IPS-11a (cell line): ENCODE data around the gene SPOCD1.
"Not testable (repeated sequence)": the region's sequence is repeated elsewhere in the genome, so short reads cannot be mapped to it uniquely, and the experiment has no call there.

Source experiments
- H3K4me3 ChIP-seq: one replicate; pipeline ENCODE4 v1.5.1; 2013; ENCODE audit warnings: low read depth, low read length, control low read depth

The SPOCD1 gene

GRCh38 chr1:31830065-31830464 lies 14.2 kb upstream of the SPOCD1 start:
- H3K4me3 ChIP-seq = no peak overlapping the region

GRCh38 chr1:31828926-31829690 lies 13.3 kb upstream of the SPOCD1 start:
- H3K4me3 ChIP-seq = no peak overlapping the region

DNA sequence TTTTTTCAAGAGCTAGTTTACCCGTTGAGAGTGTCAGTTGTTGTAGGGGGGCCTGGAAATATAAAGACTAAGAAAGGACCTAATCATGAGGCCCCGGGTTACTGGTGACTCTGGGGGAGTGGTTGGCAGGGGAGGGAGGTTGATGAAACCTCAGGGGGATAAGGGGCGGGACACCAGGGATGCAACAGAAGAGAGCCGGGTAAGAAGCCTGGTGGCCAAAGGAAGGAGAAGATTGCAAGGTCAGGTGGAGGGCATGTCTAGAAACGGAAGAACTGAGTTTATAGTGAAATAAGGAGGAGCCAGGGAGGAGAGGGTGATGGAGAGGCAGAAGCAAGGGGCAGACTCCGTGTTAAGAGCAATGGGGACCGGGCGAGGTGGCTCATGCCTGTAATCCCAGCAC lies 12.5 kb upstream of the SPOCD1 start:
- H3K4me3 ChIP-seq = no peak overlapping the region

- H3K4me3 ChIP-seq = no peak overlapping the region
Measured at GRCh38 chr1:31823780-31824179, 8.0 kb upstream of the SPOCD1 start.

DNA sequence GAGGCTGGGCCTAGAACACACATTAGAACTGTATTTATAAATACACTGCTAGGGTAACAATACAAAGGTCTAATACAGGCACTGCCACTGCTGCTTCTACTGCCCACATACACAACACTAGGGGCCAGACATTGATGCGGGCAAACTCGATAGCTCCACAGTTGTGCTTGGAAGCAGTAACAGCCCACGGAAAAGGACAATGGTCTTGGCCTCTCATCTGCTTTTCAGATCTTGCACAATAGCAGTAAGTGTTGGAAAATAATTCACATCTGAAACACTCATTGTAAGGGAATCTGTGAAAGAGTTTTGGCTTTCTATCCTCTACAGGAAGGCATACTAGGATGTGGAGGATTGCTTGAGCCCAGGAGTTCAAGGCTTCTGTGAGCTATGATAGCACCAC lies 6.9 kb upstream of the SPOCD1 start:
- no peak overlapping the region for H3K4me3 ChIP-seq

DNA sequence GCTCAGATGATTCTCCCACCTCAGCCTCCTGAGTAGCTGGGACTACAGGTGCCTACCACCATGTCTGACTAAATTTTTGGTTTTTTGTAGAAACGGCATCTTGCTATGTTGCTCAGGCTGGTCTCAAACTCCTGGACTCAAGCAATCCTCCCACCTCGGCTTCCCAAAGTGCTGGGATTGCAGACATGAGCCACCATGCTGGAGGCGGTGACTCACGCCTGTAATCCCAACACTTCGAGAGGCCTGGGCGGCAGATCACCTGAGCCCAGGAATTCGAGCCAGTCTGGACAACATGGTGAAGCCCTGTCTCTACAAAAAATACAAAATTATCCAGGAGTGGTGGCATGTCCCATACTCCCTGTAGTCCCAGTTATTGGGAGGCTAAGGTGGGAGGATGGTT lies 4.4 kb upstream of the SPOCD1 start:
- H3K4me3 ChIP-seq = not testable (repeated sequence)

DNA sequence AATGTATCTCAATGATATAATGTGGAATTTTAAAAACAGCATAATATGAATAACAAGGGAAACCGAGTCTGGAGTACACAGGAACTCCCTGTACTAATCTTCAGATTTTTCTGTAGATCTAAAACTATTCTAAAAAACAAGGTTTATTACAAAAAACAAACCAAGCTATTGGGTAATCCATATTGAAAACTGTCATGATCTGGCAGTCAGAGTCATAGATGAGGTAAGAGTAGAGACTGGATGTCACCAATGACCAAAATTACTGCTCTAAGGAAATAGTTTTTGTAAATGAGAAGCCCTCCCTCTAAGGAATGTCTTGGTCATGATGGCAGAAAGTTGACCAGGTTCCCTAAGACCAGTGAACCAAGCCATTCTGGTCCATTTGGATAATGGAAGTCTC lies 2.4 kb upstream of the SPOCD1 start:
- H3K4me3 ChIP-seq = no peak overlapping the region

GRCh38 chr1:31816947-31817346 lies 1.1 kb upstream of the SPOCD1 start:
- not testable (repeated sequence) for H3K4me3 ChIP-seq

GRCh38 chr1:31816501-31816900 lies 679 bp upstream of the SPOCD1 start:
- not testable (repeated sequence) for H3K4me3 ChIP-seq

- no peak overlapping the region for H3K4me3 ChIP-seq
Measured at GRCh38 chr1:31815307-31815645, 546 bp downstream of the SPOCD1 start.

GRCh38 chr1:31814631-31815306 lies 1.1 kb downstream of the SPOCD1 start:
- H3K4me3 ChIP-seq = no peak overlapping the region

GRCh38 chr1:31814041-31814511 lies 1.7 kb downstream of the SPOCD1 start:
- H3K4me3 ChIP-seq = no peak overlapping the region

- no peak overlapping the region for H3K4me3 ChIP-seq
Measured at GRCh38 chr1:31812158-31812829, 3.5 kb downstream of the SPOCD1 start.

GRCh38 chr1:31811605-31812004 lies 4.2 kb downstream of the SPOCD1 start:
- H3K4me3 ChIP-seq = no peak overlapping the region

- no peak overlapping the region for H3K4me3 ChIP-seq
Measured at GRCh38 chr1:31809698-31810097, 6.1 kb downstream of the SPOCD1 start.

GRCh38 chr1:31807273-31808048 lies 8.4 kb downstream of the SPOCD1 start:
- no peak overlapping the region for H3K4me3 ChIP-seq

GRCh38 chr1:31805318-31805717 lies 10.5 kb downstream of the SPOCD1 start:
- H3K4me3 ChIP-seq = no peak overlapping the region

DNA sequence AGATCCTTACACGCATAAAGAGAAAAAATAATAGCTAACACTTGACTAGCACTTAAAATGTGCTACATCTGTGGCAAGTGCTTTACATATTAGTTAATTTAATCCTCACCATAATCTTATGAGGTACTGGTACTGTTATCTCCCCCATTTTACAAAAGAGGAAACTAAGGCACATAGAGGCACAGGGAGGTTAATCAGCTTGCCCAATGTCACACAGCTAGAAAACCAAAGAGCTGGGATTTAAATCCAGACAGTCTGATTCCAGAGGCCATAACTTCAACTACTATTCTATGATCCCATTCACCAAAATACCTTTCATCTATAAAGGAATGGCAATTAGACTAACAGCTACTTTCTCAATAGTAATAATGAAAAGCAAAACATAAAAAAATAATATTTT lies 11.7 kb downstream of the SPOCD1 start:
- H3K4me3 ChIP-seq = no peak overlapping the region

GRCh38 chr1:31803610-31804009 lies 12.2 kb downstream of the SPOCD1 start:
- no peak overlapping the region for H3K4me3 ChIP-seq

DNA sequence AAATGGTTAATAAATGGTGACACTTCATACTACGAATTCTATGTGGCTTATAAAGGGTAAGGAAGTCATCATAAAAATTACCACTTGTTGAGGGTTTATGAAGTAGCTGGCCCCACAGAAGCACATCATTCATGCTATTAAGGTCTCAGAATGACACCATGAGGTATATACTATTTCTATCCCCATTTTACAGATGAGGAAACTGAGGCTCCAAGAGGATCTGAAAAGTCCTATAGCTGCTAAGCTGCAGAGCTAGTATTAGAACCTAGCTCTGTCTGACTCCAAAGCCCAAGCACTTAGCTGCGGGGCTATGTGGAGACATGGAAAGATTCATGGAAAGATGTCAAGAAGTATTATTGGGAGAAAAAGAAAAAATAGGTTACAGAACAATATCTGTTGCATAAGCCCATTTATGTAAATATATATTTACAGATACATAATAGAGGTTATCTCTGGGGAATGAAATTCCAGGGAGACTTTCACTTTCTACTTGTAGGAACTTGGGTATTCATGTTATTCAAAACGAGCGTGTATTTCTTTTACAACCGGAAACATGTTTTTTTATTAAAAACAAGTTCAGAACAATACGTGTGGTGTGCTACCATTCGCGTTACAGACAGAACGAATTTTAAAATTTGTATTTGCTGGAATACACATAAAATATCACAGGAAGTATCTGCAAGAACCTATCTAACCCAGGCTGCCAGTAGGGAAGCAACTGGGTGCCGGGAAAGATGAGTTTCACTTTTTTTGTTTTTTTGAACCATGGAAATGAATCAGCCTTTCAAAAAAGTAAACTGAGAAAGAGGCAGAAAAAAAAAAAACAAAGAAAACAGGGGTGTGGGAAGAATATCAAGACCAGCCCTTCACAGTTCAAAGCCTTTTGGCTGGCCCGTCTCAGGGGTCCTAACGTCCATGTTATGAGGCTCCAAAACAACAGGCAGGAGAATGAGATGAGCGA lies 13.4 kb downstream of the SPOCD1 start:
- no peak overlapping the region for H3K4me3 ChIP-seq
